NCI-H2227 (cell line): ENCODE measurements around the gene RAC2.
A peak's percentile ranks its signal among the peaks of the same experiment; 100 is the strongest.

Experiments
- DNase-seq: peaks from one replicate; lab custom pipeline; 2025; ENCODE audit not compliant: unreplicated experiment; lab: John Stamatoyannopoulos, UW

RAC2 gene

GRCh38 chr22:37222440-37222971, 21.6 kb downstream of the RAC2 start:
- no peak for DNase-seq

DNA sequence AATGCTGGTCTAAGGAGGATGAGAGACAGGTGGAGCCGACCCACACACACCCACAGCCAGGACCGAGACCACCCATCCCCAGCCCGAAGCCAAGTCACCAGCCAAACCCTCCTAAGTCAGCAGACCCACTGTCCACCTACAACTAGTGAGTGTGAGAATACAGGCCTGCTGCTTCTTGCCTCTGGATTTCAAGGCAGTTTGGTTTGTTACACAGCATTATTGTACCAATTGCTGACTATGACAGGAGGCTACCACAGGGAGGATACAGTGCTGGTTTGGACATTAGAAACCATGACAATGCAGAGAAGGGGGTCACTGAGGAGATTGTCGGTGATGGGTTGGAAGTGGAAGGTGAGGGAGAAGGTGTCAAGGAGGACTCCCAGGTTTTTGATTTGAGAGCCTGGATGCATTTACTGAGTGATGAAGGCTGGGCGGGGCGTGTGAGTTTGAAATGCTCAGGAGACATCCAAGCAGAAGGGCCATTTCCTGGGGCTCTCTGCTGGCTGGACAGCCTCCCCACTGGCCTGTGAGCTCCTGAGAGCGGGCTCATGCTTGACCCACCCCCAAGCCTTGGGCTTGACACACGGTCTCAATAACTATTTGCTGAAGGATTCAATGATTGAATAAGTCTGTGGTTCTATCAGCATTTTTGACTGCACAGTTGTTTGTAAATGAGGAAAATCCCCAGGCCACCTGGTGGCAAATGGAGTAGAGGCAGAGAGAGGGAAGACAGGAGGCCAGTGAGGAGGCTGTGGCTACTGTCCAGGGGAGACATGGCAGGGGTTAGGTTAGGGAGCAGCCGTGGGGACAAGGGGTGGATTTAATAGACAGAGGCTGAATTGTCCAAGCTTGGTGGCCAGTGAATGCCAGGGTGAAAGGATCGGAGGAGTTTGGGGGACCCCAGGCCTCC, 22.4 kb downstream of the RAC2 start:
- no peak for DNase-seq

- no peak for DNase-seq
Measured at GRCh38 chr22:37220543-37220981, 23.5 kb downstream of the RAC2 start.

DNA sequence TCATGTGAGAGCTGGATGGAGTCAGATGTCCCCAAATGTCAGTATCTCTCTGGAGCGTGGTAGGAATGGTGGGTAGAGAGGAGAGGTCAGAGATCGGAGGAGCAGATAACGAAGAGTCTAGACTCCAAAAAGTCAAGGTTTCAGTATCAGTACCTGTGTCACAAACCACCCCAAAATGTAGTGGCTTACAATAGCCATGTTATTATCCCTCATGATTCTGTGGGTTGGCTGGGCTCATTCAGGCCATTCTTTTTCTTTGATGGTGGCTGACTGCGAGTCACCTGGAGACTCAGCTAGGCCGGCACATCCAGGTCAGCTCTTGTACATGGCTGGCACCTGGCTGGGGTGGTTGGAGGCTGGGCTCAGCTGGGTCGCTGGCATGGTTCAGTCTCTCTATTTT, 24.5 kb downstream of the RAC2 start:
- DNase-seq, result no peak

DNA sequence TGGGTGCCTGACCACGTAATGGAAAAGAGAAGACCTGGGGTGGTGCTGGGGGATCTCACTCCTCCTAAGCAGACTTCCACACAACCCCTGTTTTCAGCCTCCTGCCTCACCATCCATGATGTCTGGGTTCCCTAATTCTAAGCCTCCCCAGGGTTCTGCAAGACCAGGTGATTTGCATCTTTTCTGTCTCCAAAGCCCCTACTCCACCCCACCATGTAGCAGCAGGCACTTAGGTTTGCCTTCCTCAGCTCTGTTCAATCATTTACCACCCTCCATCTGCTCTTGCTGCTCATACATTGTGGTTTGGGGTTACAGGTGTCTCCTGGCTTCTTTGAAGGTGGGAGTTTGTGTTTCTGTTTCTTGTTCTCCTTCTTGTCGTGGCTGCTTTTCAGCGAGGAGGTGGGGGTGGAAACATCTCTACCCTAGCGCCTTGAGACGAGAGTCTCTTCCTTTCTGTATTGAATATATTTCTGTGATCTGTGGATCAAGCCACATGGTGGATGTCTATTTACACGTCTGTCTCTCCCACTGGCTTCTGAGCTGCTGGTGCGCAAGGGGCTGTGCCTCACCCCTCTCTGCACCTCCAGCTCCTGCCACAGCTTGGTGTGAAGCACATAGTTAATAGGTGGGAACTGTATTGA, 25.2 kb downstream of the RAC2 start:
- DNase-seq, result no peak

DNA sequence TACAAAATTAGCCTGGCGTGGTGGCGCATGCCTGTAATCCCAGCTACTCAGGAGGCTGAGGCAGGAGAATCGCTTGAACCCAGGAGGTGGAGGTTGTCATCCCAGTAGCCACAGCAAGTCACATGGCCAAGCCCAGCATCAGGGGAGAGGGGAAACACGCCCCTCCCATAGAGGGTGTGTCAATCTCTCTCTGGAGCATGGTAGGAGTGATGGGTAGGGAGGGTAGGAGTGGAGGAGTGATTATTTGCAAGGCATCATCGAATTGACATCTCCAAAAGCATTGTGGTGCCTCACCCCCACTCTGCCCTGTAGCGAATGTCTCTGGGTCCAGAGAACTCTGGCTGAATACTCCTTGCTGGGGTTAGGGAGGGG, 25.7 kb downstream of the RAC2 start:
- no peak for DNase-seq

DNA sequence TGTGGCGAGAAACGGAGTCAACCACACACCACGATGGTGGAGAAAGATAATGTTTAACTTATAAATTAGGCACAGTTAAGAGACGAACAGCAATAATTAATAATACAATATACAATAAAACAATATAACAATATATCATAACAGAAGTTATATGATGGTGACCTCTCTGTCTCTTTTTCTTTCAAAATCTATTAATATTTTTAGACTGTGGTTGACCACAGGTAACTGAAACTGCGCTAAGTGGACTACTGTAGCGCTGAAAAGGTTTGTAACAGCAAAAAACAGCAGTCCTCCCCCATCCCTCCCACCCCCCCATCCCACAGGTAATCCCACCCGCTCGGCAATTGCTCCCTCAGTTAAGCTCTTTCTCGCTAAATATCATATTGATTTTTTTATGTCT, 28.2 kb downstream of the RAC2 start:
- no peak for DNase-seq

DNA sequence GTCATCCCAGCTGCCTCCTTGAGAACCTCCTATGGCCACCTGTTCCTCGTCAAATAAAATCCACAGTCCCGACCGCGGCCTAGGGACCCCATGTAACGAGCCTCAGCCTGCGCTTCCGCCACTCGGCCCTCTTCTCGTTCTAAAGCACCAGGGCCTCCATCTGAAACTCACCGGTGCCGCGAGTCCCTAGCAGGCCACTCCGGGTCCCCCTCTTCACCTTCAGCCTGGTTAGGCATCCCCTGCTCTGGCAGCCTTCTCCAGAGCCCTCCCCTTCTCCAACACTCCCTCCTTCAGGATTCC, 29.4 kb downstream of the RAC2 start:
- DNase-seq, result no peak

GRCh38 chr22:37213941-37214730, 29.9 kb downstream of the RAC2 start:
- peak; percentile 18 for DNase-seq

GRCh38 chr22:37213218-37213855, 30.7 kb downstream of the RAC2 start:
- no peak for DNase-seq

GRCh38 chr22:37212174-37212906, 31.7 kb downstream of the RAC2 start, which contains the start of gene SSTR3:
TSS of gene SSTR3 (minus strand) at chr22:37212477. CDS start at chr22:37207803, 4,674 bp downstream.
- DNase-seq, result no peak

DNA sequence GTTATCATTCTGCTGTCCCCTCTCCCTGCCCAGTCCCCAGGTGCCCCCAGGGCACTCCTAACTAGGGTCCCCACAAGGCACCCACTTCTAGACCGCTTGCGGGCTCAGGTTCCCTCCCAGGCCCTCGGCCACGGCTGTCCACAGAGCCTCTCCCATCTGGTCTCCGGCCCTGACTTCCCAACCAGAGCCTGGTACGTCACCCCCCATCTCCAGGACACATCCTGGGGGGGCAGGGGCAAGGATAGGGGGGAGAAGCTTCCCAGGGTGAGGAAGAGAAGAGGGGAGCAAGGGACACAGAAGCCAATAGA, 32.2 kb downstream of the RAC2 start:
- DNase-seq, result no peak

- DNase-seq, result no peak
Measured at GRCh38 chr22:37211075-37211865, 32.8 kb downstream of the RAC2 start.

DNA sequence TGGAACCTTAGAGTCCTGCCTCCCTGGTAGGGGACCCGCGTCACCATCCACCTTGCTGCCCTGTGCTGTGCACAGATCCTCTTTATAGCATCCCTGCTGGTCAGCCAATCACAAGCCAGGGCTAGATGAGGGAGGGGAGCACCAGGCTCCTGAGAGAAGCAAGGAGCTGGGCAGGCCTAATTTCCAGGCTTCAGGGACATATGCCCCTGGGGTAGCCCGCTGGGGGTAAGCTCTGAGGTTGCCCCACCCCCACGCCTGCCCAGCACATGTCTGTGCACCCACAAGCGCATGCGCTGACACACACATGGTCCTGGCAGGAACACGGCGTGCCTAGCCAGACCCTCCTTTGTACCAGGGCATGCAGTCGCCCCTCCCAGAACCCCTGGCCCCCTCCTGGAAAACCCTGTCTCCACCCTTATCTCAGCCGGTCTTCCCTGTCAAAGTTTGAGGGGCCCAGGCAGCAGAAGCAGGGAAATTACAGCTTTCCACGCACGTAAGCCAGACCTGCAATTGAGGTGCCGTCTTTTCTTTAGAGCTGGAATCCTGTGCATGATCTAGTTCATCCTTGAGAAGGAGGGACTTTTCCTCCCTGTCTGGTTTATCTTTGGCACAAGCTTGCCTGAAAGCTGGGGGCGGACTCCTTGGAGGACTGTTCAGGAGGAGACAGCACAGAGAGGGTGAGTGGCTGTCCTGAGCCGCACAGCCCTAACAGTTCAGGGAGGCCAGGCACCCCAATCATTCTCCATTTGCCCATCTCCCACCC, 33.8 kb downstream of the RAC2 start:
- no peak for DNase-seq

DNA sequence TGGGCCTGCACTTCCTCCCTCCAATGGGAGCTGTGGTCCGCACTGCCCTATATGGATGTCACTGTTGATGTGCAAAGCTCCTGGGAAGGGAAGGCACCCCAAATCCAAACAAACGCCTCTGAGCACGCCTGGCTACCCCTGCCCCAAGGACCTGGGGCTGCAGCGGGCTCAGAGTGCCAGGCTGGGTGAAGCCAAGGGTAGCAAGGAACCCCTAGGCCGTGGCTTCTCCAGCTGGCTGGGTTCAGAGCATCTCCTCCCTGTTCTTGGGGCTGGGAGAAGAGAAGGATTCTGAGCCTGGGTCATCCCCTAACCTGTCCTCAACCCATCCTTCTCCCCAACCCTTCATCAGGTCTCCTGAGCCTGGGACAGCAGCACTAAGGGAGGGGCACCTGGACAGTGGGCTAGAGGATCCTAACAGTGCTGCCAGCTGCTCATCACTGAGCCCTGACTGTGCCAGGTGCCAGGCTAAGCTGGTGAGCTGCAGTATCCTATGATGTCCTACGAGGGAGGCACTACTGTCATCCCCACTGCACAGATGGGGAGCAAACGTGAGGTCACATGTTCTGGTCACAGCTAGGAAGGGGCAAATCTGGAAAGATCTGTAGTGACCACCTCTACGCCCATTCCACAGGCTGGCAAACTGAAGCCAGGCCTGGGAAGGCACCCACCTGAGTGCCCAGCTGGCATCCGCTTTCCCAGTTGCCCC, 34.8 kb downstream of the RAC2 start:
- DNase-seq, result no peak

DNA sequence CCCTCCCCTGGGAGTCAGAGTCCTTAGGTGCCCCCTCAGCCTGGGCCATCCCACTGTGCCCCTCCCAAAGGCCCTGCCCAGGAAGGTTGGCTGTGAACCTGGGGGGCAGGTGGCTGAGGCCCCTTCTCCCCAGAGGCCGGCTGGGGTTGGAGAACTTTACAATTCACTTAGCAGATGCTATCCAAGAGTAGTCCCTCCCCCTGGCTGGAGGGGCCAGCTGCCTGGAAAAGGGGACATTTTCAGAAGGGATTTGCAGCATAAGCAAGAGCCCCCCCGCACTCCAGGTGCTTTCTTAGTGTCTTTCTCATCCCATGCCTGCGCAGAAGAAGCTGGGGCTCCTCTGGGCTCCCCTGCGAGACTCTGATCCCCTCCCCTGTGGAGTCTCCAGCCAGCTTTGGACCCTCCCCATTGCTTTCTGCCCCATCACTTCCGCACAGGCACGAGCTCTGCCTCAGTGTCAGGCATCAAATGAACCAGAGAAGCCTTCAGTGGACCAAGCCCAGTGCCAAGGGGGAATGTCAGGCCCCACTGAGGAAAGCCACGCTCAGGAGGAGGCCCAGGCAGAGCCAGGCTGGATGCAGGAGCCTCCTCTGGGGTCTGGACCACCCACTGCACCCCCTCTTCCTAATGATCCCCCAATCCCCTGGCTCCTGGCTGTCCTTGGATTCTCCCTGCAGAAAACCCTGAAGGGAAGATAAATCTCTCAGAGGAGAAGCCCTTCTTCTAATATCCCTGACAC, 35.5 kb downstream of the RAC2 start:
- DNase-seq, result no peak

DNA sequence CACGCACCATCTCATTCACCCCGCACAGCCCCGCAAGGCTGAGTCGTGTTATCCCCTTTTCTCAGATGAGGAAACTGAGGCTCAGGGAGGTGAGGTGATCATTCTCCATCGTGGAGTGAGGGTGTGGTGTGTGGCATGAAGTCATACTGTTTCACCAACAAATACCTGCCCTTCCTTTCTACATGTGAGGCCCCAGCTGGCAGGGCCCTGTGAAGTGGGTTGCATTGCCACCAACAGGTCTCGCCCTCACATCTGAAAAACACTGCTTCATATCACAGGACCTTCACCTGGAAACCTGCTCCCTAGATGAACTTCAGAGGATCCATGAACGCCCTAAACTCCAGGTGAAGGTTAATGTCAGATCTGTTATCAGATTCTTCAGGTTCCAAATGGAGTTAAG, 36.1 kb downstream of the RAC2 start:
- no peak for DNase-seq
